ENCODE results near the gene HSPA4. TPM values are rescaled to one million over a fixed set of nuclear protein-coding genes. Genes with fewer than 3 reads are reported as not detected.
"Not testable (repeated sequence)": the region's sequence is repeated elsewhere in the genome, so short reads cannot be mapped to it uniquely, and the experiment has no call there.

HSPA4 gene
- polyA plus RNA-seq, 3 donors = 124 to 153 (median 134) TPM

- DNase-seq (ENCODE audit: extremely low read depth in 1 of 11, low read depth in 9 of 11, low spot score in 4 of 11) = no peak
Observed at GRCh38 chr5:133041157-133041784, 10.5 kb upstream of the HSPA4 start.

- no peak for DNase-seq (ENCODE audit: extremely low read depth in 1 of 11, low read depth in 9 of 11, low spot score in 4 of 11)
Observed at GRCh38 chr5:133041910-133042309, 9.9 kb upstream of the HSPA4 start.

- DNase-seq (ENCODE audit: extremely low read depth in 1 of 11, low read depth in 9 of 11, low spot score in 4 of 11) = not testable (repeated sequence)
Observed at GRCh38 chr5:133046560-133046959, 5.3 kb upstream of the HSPA4 start.

- no peak for DNase-seq (ENCODE audit: extremely low read depth in 1 of 11, low read depth in 9 of 11, low spot score in 4 of 11)
Observed at GRCh38 chr5:133047404-133047803, 4.4 kb upstream of the HSPA4 start.

- no peak for DNase-seq (ENCODE audit: extremely low read depth in 1 of 11, low read depth in 9 of 11, low spot score in 4 of 11)
Observed at GRCh38 chr5:133048993-133049725, 2.7 kb upstream of the HSPA4 start.

GRCh38 chr5:133049726-133050048 is 2.1 kb upstream of the HSPA4 start:
- DNase-seq (ENCODE audit: extremely low read depth in 1 of 11, low read depth in 9 of 11, low spot score in 4 of 11) = no peak

GRCh38 chr5:133050521-133050920 is 1.3 kb upstream of the HSPA4 start:
- DNase-seq (ENCODE audit: extremely low read depth in 1 of 11, low read depth in 9 of 11, low spot score in 4 of 11) = no peak

GRCh38 chr5:133051061-133051541 is 712 bp upstream of the HSPA4 start:
- DNase-seq (ENCODE audit: extremely low read depth in 1 of 11, low read depth in 9 of 11, low spot score in 4 of 11) = peak in 2 of 11 donors; percentile 18 to 44

- peak in 5 of 11 donors; percentile 39 to 52 (median 40) for DNase-seq (ENCODE audit: extremely low read depth in 1 of 11, low read depth in 9 of 11, low spot score in 4 of 11)
Observed at GRCh38 chr5:133052317-133053175, 733 bp downstream of the HSPA4 start.

- DNase-seq (ENCODE audit: extremely low read depth in 1 of 11, low read depth in 9 of 11, low spot score in 4 of 11) = no peak
Observed at GRCh38 chr5:133053448-133053847, 1.6 kb downstream of the HSPA4 start.

GRCh38 chr5:133054697-133055471 is 3.1 kb downstream of the HSPA4 start:
- DNase-seq (ENCODE audit: extremely low read depth in 1 of 11, low read depth in 9 of 11, low spot score in 4 of 11) = no peak

- DNase-seq (ENCODE audit: extremely low read depth in 1 of 11, low read depth in 9 of 11, low spot score in 4 of 11) = no peak
Observed at GRCh38 chr5:133056891-133057290, 5.1 kb downstream of the HSPA4 start.

GRCh38 chr5:133059621-133060020 is 7.8 kb downstream of the HSPA4 start:
- no peak for DNase-seq (ENCODE audit: extremely low read depth in 1 of 11, low read depth in 9 of 11, low spot score in 4 of 11)

GRCh38 chr5:133062276-133062675 is 10.5 kb downstream of the HSPA4 start:
- no peak for DNase-seq (ENCODE audit: extremely low read depth in 1 of 11, low read depth in 9 of 11, low spot score in 4 of 11)

GRCh38 chr5:133063965-133064364 is 12.2 kb downstream of the HSPA4 start:
- DNase-seq (ENCODE audit: extremely low read depth in 1 of 11, low read depth in 9 of 11, low spot score in 4 of 11) = no peak

- DNase-seq (ENCODE audit: extremely low read depth in 1 of 11, low read depth in 9 of 11, low spot score in 4 of 11) = no peak
Observed at GRCh38 chr5:133065471-133065870, 13.7 kb downstream of the HSPA4 start.

- no peak for DNase-seq (ENCODE audit: extremely low read depth in 1 of 11, low read depth in 9 of 11, low spot score in 4 of 11)
Observed at GRCh38 chr5:133066045-133066444, 14.2 kb downstream of the HSPA4 start.

GRCh38 chr5:133072021-133072420 is 20.2 kb downstream of the HSPA4 start:
- no peak for DNase-seq (ENCODE audit: extremely low read depth in 1 of 11, low read depth in 9 of 11, low spot score in 4 of 11)

All from renal cortex interstitium (tissue), 11 donors.